Right atrium auricular region (tissue), 2 donors: Measurements from ENCODE around the gene ANKRD24. TPM values are rescaled to one million over a fixed set of nuclear protein-coding genes. Genes with fewer than 3 reads are reported as not detected.
"Not testable (repeated sequence)": the region's sequence is repeated elsewhere in the genome, so short reads cannot be mapped to it uniquely, and the experiment has no call there.

ENCODE experiments used
- DNase-seq: peaks from one replicate; pipeline ENCODE4 v3.0.0-alpha.2; 2019; ENCODE audit warnings: low spot score
- H3K27ac ChIP-seq, 2 donors: fragments of 200-600 bp; sonication (generic); 1 replicate in 1 of 2; 2 replicates in 1 of 2; pipeline ENCODE4 v1.5.1; 2016 to 2019
- H3K27me3 ChIP-seq, 2 donors: fragments of 200-600 bp; sonication (generic); one replicate each; pipeline versions ENCODE4 v1.5.1 to v1.6.0; 2017 to 2019
- H3K36me3 ChIP-seq: fragments of 200-600 bp; sonication (generic); one replicate; pipeline ENCODE4 v1.5.1; 2016
- H3K4me1 ChIP-seq, 2 donors: fragments of 200-600 bp; sonication (generic); one replicate each; pipeline versions ENCODE4 v1.5.1 to v1.6.0; 2017 to 2019
- H3K4me3 ChIP-seq, 2 donors: fragments of 200-600 bp; sonication (generic); 1 replicate in 1 of 2; 2 replicates in 1 of 2; pipeline ENCODE4 v1.5.1; 2017 to 2019; ENCODE audit warnings: mild to moderate bottlenecking in 1 of 2, moderate library complexity in 1 of 2
- H3K9me3 ChIP-seq, 2 donors: fragments of 200-600 bp; sonication (generic); one replicate each; pipeline ENCODE4 v1.5.1; 2019
- total RNA-seq, 2 donors: library from RNA; depleted of rRNA; stranded (reverse); fragments of >200 nt; gene quantifications; one replicate each; pipeline ENCODE4 v1.1.0, GENCODE V29; 2016
- TF ChIP-seq, protein P1 (sequence below), 2 donors: fragments of 200-600 bp; sonication (generic); IDR thresholded peaks; one replicate each; pipeline ENCODE4 v1.5.1; 2019; ENCODE audit warnings: antibody characterized with exemption in 2 of 2

ANKRD24 gene
- total RNA-seq, 2 donors from 2014 or later: 0.39 to 1.7 TPM

DNA sequence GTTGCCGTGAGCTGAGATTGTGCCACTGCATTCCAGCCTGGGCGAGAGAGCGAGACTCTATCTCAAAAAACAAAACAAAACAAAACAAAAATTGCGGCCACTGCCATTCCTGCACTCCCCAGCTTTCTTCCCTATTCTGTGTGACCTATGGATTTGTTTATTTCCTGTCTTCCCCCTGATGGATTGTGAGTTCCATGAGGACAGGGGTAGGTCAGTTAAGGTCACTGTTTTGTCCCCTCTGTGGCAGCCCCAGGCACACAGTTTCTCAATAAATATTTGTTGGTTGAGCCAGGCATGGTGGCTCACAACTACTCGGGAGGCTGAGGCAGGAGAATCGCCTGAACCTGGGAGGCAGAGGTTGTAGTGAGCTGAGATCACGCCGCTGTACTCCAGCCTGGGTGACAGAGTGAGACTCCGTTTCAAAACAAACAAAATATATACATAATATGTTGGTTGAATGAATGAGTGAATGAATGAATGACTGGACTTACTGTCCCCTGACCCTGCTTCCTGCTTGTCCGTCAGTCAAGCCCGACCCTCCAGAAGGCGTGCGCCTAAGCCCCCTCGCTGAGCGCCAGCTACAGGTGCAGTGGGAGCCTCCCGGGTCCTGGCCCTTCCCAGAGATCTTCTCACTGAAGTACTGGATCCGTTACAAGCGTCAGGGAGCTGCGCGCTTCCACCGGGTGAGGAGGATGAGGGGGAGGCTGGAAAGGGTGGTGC, 51.8 kb downstream of the ANKRD24 start:
- no peak overlapping the region for H3K4me3 ChIP-seq
- H3K4me1 ChIP-seq: peaks cover 0 to 2% of the 10 kb centered on the region in 2 donors
- H3K36me3 ChIP-seq: no peaks in the 10 kb centered on the region
- H3K9me3 ChIP-seq: no peaks in the 10 kb centered on the region
- TF ChIP-seq, protein P1, sequence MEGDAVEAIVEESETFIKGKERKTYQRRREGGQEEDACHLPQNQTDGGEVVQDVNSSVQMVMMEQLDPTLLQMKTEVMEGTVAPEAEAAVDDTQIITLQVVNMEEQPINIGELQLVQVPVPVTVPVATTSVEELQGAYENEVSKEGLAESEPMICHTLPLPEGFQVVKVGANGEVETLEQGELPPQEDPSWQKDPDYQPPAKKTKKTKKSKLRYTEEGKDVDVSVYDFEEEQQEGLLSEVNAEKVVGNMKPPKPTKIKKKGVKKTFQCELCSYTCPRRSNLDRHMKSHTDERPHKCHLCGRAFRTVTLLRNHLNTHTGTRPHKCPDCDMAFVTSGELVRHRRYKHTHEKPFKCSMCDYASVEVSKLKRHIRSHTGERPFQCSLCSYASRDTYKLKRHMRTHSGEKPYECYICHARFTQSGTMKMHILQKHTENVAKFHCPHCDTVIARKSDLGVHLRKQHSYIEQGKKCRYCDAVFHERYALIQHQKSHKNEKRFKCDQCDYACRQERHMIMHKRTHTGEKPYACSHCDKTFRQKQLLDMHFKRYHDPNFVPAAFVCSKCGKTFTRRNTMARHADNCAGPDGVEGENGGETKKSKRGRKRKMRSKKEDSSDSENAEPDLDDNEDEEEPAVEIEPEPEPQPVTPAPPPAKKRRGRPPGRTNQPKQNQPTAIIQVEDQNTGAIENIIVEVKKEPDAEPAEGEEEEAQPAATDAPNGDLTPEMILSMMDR (IDR thresholded peaks at IDR 0.05): no peak
- DNase-seq: no peak
- no peaks in the 10 kb centered on the region for H3K27me3 ChIP-seq
- H3K27ac ChIP-seq: no peak overlapping the region

DNA sequence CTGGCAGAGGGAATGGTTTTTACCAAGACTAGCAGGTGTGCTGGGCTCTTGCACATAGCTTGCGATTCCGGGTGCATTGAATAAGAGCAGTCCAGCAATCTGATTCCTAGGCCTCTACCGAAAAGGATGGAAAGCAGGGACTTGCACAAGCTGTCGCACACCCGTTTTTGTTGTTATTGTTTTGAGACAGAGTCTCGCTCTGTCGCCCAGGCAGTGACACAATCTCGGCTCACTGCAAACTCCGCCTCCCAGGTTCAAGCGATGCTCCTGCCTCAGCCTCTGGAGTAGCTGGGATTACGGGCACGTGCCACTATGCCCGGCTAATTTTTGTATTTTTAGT, 52.3 kb downstream of the ANKRD24 start:
- no peak for DNase-seq
- no peak overlapping the region for H3K27ac ChIP-seq
- H3K27me3 ChIP-seq: no peaks in the 10 kb centered on the region
- TF ChIP-seq, protein P1 (IDR thresholded peaks at IDR 0.05): no peak
- no peaks in the 10 kb centered on the region for H3K9me3 ChIP-seq
- no peaks in the 10 kb centered on the region for H3K4me1 ChIP-seq
- H3K4me3 ChIP-seq: no peak overlapping the region
- no peaks in the 10 kb centered on the region for H3K36me3 ChIP-seq

DNA sequence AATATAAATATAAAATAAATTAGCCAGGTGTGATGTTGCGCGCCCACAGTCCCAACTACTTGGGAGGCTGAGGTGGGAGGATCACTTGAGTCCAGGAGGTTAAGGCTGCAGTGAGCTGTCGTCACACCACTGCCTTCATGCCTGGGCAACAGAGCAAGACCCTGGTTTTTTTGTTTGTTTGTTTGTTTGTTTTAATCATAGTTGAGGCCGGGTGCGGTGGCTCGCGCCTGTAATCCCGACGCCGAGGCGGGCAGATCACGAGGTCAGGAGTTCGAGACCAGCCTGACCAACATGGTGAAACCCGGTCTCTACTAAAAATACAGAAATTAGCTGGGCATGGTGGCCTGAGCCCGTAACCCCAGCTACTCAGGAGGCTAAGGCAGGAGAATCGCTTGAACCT, 55.0 kb downstream of the ANKRD24 start:
- H3K4me1 ChIP-seq, H3K27me3 ChIP-seq, DNase-seq, H3K36me3 ChIP-seq, H3K27ac ChIP-seq, H3K4me3 ChIP-seq: not testable (repeated sequence)
- peaks cover 0 to 12% of the 10 kb centered on the region in 2 donors for H3K9me3 ChIP-seq

DNA sequence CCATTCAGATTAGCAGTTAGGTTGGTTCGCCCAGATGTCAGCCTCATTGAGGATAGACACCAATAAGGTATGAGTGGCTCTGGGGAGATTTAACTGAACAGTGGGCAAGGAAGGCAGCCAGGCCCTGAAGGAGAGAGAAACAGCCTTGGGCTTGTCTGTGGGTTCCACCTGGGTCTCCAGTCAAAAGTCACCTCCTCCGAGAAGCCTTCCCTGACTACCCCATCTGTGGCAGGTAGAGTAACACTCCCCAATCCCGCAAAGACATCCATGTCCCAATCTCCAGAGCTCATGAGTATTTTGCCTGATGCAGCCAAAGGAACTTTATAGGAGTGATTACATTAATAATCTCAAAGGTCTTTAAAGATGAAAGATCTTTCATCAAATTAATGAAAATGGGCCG, 56.3 kb downstream of the ANKRD24 start:
- Histone ChIP-seq H3K9me3 (peaks cover 0 to 12% of the 10 kb centered on the region in 2 donors), H3K27me3 (no peaks in the 10 kb centered on the region), H3K27ac (no peak overlapping the region), H3K4me1 (no peaks in the 10 kb centered on the region), H3K36me3 (no peaks in the 10 kb centered on the region), H3K4me3 (no peak overlapping the region)
- TF ChIP-seq, protein P1 (IDR thresholded peaks at IDR 0.05): no peak
- DNase-seq: no peak

DNA sequence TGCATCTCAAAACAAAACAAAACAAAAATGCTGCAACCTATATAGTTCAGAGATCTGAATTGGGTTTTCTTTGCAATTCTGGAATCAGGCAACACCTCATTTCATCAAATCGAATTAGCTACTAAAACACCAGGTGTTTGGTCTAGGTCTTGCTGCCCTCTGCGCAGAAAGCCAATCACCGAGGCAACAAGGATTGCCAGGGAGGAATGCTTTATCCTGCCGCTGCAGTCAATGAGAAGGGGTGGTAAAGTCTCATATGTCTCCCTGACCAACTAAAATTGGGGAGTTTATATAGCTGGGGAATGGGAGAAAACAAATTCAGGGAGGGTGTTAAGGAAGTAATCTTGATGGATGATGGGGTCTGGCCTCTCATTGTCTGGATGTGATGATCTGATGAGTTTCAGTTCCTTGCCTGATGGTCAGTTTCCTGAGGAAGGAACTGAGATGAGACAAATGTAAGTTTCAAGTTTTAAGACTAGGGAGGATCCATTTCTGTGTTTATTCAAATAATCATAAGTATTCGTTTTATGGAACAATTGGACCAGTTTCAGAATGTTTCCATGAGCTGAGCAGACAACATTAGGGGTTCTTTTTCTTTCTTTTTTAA, 59.4 kb downstream of the ANKRD24 start:
- TF ChIP-seq, protein P1 (IDR thresholded peaks at IDR 0.05): no peak
- no peak for DNase-seq
- peaks cover 0 to 12% of the 10 kb centered on the region in 2 donors for H3K9me3 ChIP-seq
- H3K27ac ChIP-seq: no peak overlapping the region
- H3K4me3 ChIP-seq: no peak overlapping the region
- peaks cover 0 to 4% of the 10 kb centered on the region in 2 donors for H3K4me1 ChIP-seq
- no peaks in the 10 kb centered on the region for H3K27me3 ChIP-seq
- no peaks in the 10 kb centered on the region for H3K36me3 ChIP-seq

DNA sequence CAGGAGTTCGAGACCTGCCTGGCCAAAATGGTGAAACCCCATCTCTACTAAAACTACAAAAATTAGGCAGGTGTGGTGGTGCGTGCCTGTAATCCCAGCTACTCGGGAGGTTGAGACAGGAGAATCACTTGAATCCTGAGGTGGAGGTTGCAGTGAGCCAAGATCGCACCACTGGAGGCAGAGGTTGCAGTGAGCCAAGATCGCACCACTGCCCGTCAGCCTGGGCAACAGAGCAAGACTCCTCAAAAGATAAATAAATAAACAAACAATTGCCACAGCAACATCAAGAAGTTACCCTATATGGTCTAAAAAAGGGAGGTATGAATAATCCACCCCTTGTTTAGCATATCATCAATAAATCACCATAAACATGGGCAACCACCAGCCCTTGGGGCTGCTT, 63.4 kb downstream of the ANKRD24 start:
- Histone ChIP-seq H3K36me3 (peaks cover 19% of the 10 kb centered on the region), H3K9me3 (peaks cover 0 to 12% of the 10 kb centered on the region in 2 donors), H3K4me1 (peaks cover 0 to 12% of the 10 kb centered on the region in 2 donors)
- H3K27me3 ChIP-seq, H3K27ac ChIP-seq, H3K4me3 ChIP-seq, DNase-seq: not testable (repeated sequence)
